ENCODE results near the gene RFT1.
A peak's percentile ranks its signal among the peaks of the same experiment; 100 is the strongest.
"Not testable (repeated sequence)": the region's sequence is repeated elsewhere in the genome, so short reads cannot be mapped to it uniquely, and the experiment has no call there.

Gene RFT1

GRCh38 chr3:53062905-53063304 lies 67.3 kb downstream of the RFT1 start:
- H3K27me3 ChIP-seq: peaks cover 18% of the 10 kb centered on the region
- TF ChIP-seq, protein P1, sequence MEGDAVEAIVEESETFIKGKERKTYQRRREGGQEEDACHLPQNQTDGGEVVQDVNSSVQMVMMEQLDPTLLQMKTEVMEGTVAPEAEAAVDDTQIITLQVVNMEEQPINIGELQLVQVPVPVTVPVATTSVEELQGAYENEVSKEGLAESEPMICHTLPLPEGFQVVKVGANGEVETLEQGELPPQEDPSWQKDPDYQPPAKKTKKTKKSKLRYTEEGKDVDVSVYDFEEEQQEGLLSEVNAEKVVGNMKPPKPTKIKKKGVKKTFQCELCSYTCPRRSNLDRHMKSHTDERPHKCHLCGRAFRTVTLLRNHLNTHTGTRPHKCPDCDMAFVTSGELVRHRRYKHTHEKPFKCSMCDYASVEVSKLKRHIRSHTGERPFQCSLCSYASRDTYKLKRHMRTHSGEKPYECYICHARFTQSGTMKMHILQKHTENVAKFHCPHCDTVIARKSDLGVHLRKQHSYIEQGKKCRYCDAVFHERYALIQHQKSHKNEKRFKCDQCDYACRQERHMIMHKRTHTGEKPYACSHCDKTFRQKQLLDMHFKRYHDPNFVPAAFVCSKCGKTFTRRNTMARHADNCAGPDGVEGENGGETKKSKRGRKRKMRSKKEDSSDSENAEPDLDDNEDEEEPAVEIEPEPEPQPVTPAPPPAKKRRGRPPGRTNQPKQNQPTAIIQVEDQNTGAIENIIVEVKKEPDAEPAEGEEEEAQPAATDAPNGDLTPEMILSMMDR (IDR thresholded peaks at IDR 0.05): no peak

DNA sequence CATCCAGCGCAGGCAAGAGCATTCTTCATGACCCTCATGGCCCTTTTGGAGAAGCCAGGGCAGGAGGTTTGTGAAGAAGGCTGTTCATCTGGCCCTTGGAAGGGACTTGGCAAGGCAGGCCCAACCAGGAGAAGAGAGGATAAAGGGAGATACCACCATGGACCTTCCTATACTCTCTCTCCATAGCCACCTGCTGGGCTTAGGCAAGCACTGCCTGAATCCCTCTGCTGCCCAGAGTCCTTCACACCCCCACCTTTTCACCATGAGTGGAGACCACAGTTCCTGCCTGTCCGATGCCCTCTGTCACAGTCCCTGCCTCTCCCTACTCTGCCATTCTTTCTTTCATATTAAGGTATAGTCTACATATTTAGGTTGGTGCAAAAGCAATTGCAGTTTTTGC lies 73.8 kb downstream of the RFT1 start:
- Histone ChIP-seq H3K4me3 (ENCODE audit: low read depth in 1 of 2, low read length in 1 of 2) (no peak overlapping the region), H3K4me1 (ENCODE audit: control insufficient read depth in 1 of 2, insufficient read depth in 1 of 2, low read depth in 1 of 2, low read length in 1 of 2) (no peaks in the 10 kb centered on the region), H3K36me3 (no peaks in the 10 kb centered on the region), H3K27me3 (no peaks in the 10 kb centered on the region), H3K9me3 (no peaks in the 10 kb centered on the region), H3K27ac (no peak overlapping the region)
- TF ChIP-seq, protein P1 (IDR thresholded peaks at IDR 0.05): no peak

More at GRCh38 chr3:53062905-53063304, 67.3 kb downstream of the RFT1 start:
- Histone ChIP-seq H3K4me1 (ENCODE audit: control insufficient read depth in 1 of 2, insufficient read depth in 1 of 2, low read depth in 1 of 2, low read length in 1 of 2) (no peaks in the 10 kb centered on the region), H3K4me3 (ENCODE audit: low read depth in 1 of 2, low read length in 1 of 2) (no peak overlapping the region), H3K9me3 (no peaks in the 10 kb centered on the region), H3K27ac (no peak overlapping the region), H3K36me3 (no peaks in the 10 kb centered on the region)

DNA sequence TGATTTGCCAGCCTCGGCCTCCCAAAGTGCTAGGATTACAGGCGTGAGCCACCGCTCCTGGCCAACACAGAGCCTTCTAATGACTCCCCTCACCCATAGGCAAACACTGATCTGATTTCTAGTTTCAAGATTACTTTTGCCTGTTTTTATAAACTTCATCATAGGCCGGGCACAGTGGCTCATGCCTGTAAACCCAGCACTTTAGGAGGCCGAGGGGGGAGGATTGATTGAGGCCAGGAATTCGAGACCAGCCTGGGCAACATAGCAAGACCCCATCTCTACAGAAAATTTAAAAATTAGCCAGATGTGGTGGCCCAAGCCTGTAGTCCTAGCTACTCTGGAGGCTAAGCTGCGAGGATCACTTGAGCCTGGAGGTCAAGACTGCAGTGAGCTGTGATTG lies 76.0 kb downstream of the RFT1 start:
- not testable (repeated sequence) for H3K9me3 ChIP-seq; H3K27me3 ChIP-seq; H3K27ac ChIP-seq; H3K4me3 ChIP-seq (ENCODE audit: low read depth in 1 of 2, low read length in 1 of 2); H3K36me3 ChIP-seq; H3K4me1 ChIP-seq (ENCODE audit: control insufficient read depth in 1 of 2, insufficient read depth in 1 of 2, low read depth in 1 of 2, low read length in 1 of 2)

DNA sequence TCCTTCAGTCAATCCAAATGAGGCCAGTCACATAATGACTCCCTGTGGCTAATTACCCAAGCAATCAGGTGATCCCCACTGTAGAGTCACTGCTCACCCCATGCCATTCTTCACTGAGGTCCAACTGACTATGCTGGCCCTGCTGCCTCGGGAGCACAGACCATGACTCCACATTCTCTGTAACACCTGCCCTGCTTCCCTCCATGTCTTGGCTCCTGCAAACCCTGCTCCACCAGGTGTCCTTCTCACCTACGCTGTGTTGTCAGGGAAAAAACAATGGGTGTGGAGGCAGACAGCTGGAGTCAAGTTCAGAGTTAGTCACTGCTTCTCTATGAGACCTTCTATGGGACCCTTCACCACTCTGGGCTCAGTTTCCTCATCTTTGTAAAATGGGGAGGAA lies 78.3 kb downstream of the RFT1 start:
- H3K4me3 ChIP-seq (ENCODE audit: low read depth in 1 of 2, low read length in 1 of 2): no peak overlapping the region
- no peaks in the 10 kb centered on the region for H3K9me3 ChIP-seq
- H3K4me1 ChIP-seq (ENCODE audit: control insufficient read depth in 1 of 2, insufficient read depth in 1 of 2, low read depth in 1 of 2, low read length in 1 of 2): peaks cover under 1% of the 10 kb centered on the region in 2 experiments
- peaks cover 18% of the 10 kb centered on the region for H3K27me3 ChIP-seq
- H3K27ac ChIP-seq: no peak overlapping the region
- TF ChIP-seq, protein P1 (IDR thresholded peaks at IDR 0.05): no peak
- no peaks in the 10 kb centered on the region for H3K36me3 ChIP-seq

DNA sequence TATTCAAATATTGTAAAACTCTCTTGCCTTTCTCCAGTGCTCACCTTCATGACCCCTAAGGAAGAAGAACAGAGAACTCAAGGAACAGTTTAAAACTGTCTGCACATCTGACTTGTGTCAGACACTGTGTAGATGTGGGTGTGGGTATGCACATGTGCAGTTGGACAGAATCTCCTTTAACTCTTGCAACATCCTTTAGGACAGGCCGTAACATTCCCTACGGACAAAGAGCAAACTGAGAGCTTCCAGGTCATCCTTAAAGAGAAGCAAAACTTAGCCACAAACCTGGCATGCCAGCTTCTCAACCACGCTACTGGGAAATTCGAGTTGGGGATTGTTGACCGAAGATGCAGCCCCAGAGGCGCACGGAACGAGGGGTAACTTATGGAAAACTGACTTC lies 80.2 kb downstream of the RFT1 start:
- Histone ChIP-seq H3K27ac (no peak overlapping the region), H3K27me3 (peaks cover 32% of the 10 kb centered on the region), H3K4me3 (ENCODE audit: low read depth in 1 of 2, low read length in 1 of 2) (no peak overlapping the region), H3K4me1 (ENCODE audit: control insufficient read depth in 1 of 2, insufficient read depth in 1 of 2, low read depth in 1 of 2, low read length in 1 of 2) (peaks cover 8% of the 10 kb centered on the region in 2 experiments), H3K9me3 (no peaks in the 10 kb centered on the region), H3K36me3 (no peaks in the 10 kb centered on the region)
- TF ChIP-seq, protein P1 (IDR thresholded peaks at IDR 0.05): no peak

GRCh38 chr3:53046171-53047170 lies 83.8 kb downstream of the RFT1 start:
- TF ChIP-seq, protein P1 (IDR thresholded peaks at IDR 0.05): no peak
- H3K27ac ChIP-seq: no peak overlapping the region
- no peaks in the 10 kb centered on the region for H3K9me3 ChIP-seq
- peaks cover 14 to 16% of the 10 kb centered on the region in 2 experiments for H3K4me1 ChIP-seq (ENCODE audit: control insufficient read depth in 1 of 2, insufficient read depth in 1 of 2, low read depth in 1 of 2, low read length in 1 of 2)
- peaks cover 37% of the 10 kb centered on the region for H3K27me3 ChIP-seq
- H3K4me3 ChIP-seq (ENCODE audit: low read depth in 1 of 2, low read length in 1 of 2): peak overlapping the region; percentile 77 to 80
- H3K36me3 ChIP-seq: no peaks in the 10 kb centered on the region
